Stimulated activated naive CD4-positive, alpha-beta T cell treated with Interleukin-2 at 50 U/mL for 16 hours (primary cell): ENCODE measurements around the gene TBC1D2B.
"Not testable (repeated sequence)": the region's sequence is repeated elsewhere in the genome, so short reads cannot be mapped to it uniquely, and the experiment has no call there.

Experiments used
- DNase-seq: peaks from one replicate; lab custom pipeline; 2025; lab: John Stamatoyannopoulos, UW

TBC1D2B gene

DNA sequence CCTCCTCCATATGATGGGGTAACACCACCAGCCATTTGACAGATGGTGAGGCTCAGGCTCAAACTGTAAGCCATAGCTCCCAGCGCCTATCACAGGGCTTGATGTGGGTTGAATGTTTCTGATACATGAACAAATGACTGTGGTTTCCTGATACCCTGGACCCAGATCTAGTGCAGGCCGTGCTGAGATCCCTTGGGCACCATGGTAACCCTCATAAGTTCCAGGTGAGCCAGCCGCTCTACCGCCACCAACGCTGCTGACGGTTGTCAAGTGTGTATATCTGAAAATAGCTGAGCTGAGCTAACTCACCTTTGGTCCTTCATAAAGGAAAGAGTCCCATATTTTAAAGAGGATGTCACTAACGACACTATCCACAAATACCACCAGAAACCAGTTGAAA lies 74.5 kb downstream of the TBC1D2B start:
- no peak for DNase-seq

- DNase-seq, result no peak
These were observed 75.9 kb downstream of the TBC1D2B start for GRCh38 chr15:78001656-78002055.

DNA sequence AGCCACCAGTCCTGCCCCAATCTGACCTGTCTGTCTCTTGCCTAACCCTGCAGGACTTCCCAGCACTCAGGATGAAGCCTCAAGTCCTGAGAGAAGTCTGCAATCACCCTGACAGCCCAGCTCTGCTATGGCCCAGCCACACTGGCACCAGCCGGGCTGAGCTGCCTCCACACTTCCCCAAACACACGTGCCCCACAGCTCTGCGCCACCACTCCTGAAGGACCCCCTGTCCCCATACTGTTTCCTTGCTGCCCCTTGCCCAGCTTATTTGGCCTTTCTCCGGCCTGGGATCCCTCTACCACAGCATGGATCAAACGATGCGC lies 76.6 kb downstream of the TBC1D2B start:
- DNase-seq, result no peak

GRCh38 chr15:78000091-78000926 lies 77.2 kb downstream of the TBC1D2B start:
- peak; percentile 71 for DNase-seq

DNA sequence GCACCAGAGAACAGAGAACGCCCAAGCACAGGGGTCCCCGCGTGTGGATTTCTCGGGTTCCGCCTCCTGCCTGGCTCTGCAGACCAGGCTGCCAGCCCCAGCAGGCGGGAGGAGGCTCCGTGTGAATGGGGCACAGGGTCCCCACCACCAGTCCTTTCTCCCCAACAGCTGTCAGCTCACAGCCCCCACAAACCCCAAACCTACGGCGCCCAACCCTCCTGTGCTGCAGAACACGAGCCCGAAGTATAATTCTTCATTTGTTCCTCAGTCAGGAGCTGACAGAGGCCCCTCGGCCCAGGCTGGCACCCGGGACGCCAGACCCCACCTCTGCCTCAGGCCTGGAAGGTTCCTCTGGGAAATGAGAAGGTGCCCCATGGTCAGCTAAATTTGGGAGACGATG lies 78.0 kb downstream of the TBC1D2B start:
- DNase-seq, result no peak

DNA sequence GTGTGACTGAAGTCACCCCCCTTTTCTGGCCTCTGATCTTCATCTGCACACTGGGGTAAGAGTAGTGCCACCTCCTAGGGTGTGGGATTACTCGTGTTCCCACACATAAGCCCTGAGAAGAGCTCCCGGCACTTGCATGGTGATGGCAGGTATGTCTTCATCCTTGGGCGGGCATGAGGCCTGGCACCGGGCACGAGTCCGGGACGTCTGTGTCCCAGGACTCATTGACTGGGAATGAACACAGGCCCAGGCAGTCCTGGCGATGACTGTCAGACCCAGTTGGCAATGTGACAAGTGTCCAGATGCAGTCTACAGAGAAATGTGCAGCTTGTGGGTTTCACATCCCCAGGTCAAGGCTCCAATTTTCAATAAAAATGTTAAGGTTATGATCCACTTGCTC lies 78.9 kb downstream of the TBC1D2B start:
- no peak for DNase-seq

GRCh38 chr15:77997761-77998554 lies 79.6 kb downstream of the TBC1D2B start:
- not testable (repeated sequence) for DNase-seq

- DNase-seq, result not testable (repeated sequence)
These were observed 80.3 kb downstream of the TBC1D2B start for GRCh38 chr15:77997221-77997620.

DNA sequence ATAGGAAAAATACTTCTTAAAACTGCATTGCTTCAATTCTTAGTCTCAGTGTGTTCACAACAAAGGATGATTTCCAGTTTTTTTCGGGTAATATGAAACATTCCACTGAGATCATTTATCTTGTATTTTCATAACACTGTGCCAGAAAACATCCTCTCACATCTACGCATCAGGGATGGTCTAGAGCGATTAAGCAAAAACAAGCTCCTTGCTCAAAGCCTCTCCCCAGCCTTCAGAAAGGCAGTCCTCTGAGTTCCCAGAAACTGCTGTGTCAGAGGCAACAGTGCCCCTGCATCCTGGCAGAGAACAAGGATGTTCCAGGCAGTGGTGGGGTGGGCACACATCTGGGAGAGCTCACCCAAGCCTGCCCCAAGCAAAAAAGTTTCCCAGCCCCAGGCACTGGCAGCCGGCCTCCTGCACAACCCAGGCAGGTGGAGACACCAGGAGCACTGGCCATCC lies 80.8 kb downstream of the TBC1D2B start:
- DNase-seq, result not testable (repeated sequence)

GRCh38 chr15:77996226-77996625 lies 81.3 kb downstream of the TBC1D2B start:
- DNase-seq, result not testable (repeated sequence)

- DNase-seq, result not testable (repeated sequence)
These were observed 82.0 kb downstream of the TBC1D2B start for GRCh38 chr15:77995537-77995918.

GRCh38 chr15:77994893-77995536 lies 82.5 kb downstream of the TBC1D2B start:
- not testable (repeated sequence) for DNase-seq

DNA sequence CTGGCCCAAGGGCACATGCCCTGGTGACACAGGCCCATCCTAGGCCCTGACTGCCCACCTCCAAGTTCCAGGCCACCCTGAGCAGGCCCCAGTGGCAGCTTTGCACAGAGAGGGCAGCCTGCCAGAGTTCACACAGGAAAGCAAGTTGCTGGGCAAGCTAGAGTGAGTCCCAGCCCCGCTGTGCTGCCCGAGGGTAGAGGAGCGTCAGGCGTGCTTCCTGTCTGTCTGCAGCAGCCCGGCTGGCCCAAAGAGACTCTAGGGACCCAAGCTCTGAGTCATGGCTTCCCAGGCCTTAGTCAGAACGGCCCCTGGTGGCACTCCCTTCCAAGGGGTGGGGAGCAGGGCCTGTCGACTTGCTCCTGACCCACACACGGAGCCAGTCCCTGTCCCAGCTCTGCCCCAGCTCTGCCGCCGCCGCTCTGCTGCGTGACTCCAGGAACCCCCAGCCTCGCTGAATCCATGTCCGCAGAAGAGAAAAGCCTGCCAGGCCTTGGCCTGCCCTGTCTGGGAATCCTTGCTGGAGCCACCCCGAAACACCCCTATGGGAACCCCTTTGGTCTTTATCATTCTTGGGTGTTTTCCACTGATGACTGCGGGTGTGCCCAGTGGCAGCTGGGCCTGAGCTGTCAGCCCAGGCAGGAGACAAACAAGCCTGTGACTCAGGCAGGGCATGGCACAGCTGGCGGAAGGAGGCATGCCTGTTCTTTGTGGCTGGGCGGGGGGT lies 83.4 kb downstream of the TBC1D2B start:
- DNase-seq, result not testable (repeated sequence)

GRCh38 chr15:77993374-77993911 lies 84.1 kb downstream of the TBC1D2B start:
- DNase-seq, result no peak

GRCh38 chr15:77992356-77993222 lies 84.9 kb downstream of the TBC1D2B start:
- DNase-seq, result no peak

DNA sequence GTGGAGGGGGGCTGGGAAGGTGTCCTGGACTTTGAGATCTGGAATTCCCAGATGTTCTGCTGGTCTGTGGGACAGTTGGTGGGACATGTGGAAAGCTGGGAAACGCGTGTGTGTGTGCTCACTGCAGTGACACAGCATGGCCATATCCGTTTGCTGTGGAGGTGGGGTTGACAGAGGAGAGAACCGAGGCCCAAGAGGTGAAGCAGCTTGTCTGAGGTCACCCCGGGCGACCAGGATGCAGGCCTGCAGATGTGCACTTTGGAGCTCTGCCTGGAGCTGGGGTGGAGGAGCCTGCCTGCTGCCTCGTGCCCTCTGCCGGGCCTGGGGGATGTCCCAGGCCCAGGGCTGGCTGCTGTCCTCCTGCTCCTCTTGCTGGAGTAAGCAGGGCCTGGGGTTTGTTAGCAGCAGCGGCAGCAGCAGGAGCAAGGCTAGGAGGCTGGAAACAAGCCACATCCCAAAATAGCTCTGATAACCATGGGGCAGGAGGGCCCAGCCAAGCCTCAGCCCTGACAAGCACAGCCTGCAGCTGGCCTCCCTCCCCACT lies 85.8 kb downstream of the TBC1D2B start:
- not testable (repeated sequence) for DNase-seq

DNA sequence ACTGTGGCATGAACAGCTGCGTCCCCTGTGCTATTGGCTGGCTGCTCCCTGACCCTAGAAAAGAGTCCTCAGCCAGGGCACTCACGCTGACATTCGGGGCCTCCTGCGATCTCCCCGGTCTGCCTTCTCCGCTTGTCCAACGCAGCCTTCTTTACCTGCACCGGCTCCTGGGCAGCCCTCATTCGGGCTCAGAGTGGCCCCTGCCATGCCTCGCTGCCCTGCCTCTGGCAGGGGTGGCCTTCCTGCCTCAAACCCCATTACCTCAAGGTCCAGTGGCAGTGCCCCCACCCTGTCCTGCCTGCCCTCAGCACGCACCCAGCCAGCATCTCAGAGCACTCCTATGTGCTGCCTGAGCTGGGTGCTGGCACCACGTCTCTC lies 86.5 kb downstream of the TBC1D2B start:
- DNase-seq, result no peak

GRCh38 chr15:77989296-77990143 lies 88.0 kb downstream of the TBC1D2B start:
- DNase-seq, result no peak
